ENCODE results near the gene NAB2. TPM values are rescaled to one million over a fixed set of nuclear protein-coding genes. Genes with fewer than 3 reads are reported as not detected.

Gene NAB2
- total RNA-seq, 4 donors from 2014 or later, result 28.2 to 52.5 (median 36.9) TPM

DNA sequence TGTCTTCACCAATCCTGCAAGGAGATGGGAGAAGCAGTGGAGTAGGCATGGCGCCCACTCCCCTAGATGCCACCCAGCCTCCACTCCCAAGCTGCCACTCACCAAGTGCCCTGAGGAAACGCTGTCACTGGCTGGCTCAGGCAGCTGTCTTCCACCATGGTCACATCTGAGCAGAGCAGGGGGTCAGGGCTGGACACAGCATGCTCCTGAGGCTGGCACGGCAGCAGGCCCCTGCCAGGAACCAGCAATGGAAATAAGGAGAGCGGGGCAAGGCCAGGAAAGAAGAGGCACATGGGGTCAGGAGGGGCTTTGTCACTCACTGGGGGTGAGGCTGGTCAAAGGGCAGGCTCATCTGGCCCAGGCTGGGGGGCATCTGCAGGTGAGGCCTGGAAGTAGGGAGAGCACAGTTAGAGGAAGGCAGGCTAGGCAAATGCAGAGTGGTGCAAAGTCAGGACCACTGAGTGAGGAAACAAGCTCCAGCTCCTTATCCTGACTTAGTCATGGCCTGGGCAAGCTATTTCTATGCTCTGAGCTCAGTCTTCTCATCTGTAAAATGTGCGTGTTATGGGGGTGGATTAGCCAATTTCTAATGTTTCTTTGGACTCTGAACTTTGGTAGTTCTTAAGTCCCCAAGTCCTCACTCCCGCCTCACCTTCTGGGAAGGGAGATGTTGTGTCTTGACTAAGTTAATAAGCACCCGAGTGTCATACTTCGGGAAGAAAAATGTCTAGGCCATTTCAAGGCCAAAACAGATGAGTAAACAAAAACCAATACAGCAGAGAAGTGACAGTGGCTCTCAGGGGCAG lies 8.0 kb downstream of the NAB2 start:
- Histone ChIP-seq H3K27ac (peak overlapping the region; percentile 86), H3K36me3 (peaks cover 81% of the 10 kb centered on the region), H3K4me3 (no peak overlapping the region), H3K9me3 (no peaks in the 10 kb centered on the region), H3K27me3 (no peaks in the 10 kb centered on the region), H3K4me1 (peaks cover 80% of the 10 kb centered on the region)
- peak in 1 of 2 donors; percentile 60 for DNase-seq (ENCODE audit: low spot score in 2 of 2)
- WGBS, result 85% methylated on average over 6 of the region's 8 CpGs
- TF ChIP-seq CTCF (IDR thresholded peaks at IDR 0.05) (no peak), POLR2AphosphoS5 (IDR thresholded peaks at IDR 0.05) (no peak)

GRCh38 chr12:57097554-57097835 lies 8.6 kb downstream of the NAB2 start:
- Histone ChIP-seq H3K27ac (peak overlapping the region; percentile 86), H3K4me1 (peaks cover 75% of the 10 kb centered on the region), H3K36me3 (peaks cover 81% of the 10 kb centered on the region), H3K4me3 (no peak overlapping the region), H3K27me3 (no peaks in the 10 kb centered on the region), H3K9me3 (no peaks in the 10 kb centered on the region)
- 85% methylated on average over 8 of the region's 8 CpGs for WGBS
- TF ChIP-seq POLR2A (IDR thresholded peaks at IDR 0.05) (no peak), EP300 (IDR thresholded peaks at IDR 0.05) (no peak), POLR2AphosphoS5 (IDR thresholded peaks at IDR 0.05) (no peak), CTCF (IDR thresholded peaks at IDR 0.05) (no peak)
- DNase-seq (ENCODE audit: low spot score in 2 of 2), result peak in 1 of 2 donors; percentile 35

DNA sequence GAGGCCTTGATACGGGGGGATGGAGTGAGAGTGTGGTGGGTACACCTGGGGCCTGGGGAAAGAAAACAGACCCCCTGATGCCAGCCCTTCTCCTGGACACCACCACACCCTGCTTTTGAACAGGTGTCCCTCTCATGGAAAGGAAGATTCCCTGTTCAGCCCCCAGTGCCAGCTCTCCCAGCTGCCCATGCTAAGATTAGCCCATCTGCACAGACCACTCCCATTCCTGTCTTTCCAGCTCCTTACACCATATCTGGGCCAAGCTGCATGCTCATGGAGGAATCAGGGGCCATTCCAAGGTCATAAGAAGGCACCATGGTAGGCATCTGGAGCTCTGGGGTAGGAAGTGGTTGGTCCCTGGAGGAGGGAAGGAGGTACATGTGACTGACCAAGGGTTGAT lies 9.6 kb downstream of the NAB2 start:
- no peak overlapping the region for H3K4me3 ChIP-seq
- H3K27me3 ChIP-seq, result no peaks in the 10 kb centered on the region
- TF ChIP-seq CTCF (IDR thresholded peaks at IDR 0.05) (no peak), POLR2A (IDR thresholded peaks at IDR 0.05) (no peak), EP300 (IDR thresholded peaks at IDR 0.05) (no peak), POLR2AphosphoS5 (IDR thresholded peaks at IDR 0.05) (no peak)
- H3K36me3 ChIP-seq, result peaks cover 73% of the 10 kb centered on the region
- peaks cover 64% of the 10 kb centered on the region for H3K4me1 ChIP-seq
- WGBS, result 50% methylated on average over 1 of the region's 1 CpG
- H3K9me3 ChIP-seq, result no peaks in the 10 kb centered on the region
- DNase-seq (ENCODE audit: low spot score in 2 of 2), result peak in 1 of 2 donors; percentile 42
- H3K27ac ChIP-seq, result peak overlapping the region; percentile 55

- 76% methylated on average over 11 of the region's 11 CpGs for WGBS
- H3K4me1 ChIP-seq, result peaks cover 58% of the 10 kb centered on the region
- peaks cover 76% of the 10 kb centered on the region for H3K36me3 ChIP-seq
These were observed 10.3 kb downstream of the NAB2 start for GRCh38 chr12:57099047-57099714.

More at GRCh38 chr12:57099047-57099714, 10.3 kb downstream of the NAB2 start:
- no peak for TF ChIP-seq CTCF (IDR thresholded peaks at IDR 0.05)
- TF ChIP-seq POLR2A (IDR thresholded peaks at IDR 0.05), result no peak
- TF ChIP-seq EP300 (IDR thresholded peaks at IDR 0.05), result no peak
- TF ChIP-seq POLR2AphosphoS5 (IDR thresholded peaks at IDR 0.05), result no peak
- DNase-seq (ENCODE audit: low spot score in 2 of 2), result peak in 1 of 2 donors; percentile 49
- peak overlapping the region; percentile 55 for H3K27ac ChIP-seq
- H3K9me3 ChIP-seq, result no peaks in the 10 kb centered on the region
- no peak overlapping the region for H3K4me3 ChIP-seq
- H3K27me3 ChIP-seq, result no peaks in the 10 kb centered on the region
